ENCODE data around the gene GINM1.

- TF ChIP-seq SP1 (IDR thresholded peaks at IDR 0.05; ENCODE audit: low read depth) (peak; percentile 71), EZH2 (IDR thresholded peaks at IDR 0.05) (no peak), EZH2phosphoT487 (IDR thresholded peaks at IDR 0.05; ENCODE audit: borderline replicate concordance) (no peak)
These were observed 20.3 kb upstream of the GINM1 start, which contains the start of gene PPIL4 for GRCh38 chr6:149545754-149546471.
